CD8-positive, alpha-beta memory T cell (primary cell): ENCODE data around the gene TMEM47. TPM values are rescaled to one million over a fixed set of nuclear protein-coding genes. Genes with fewer than 3 reads are reported as not detected.

Source experiments
- CTCF ChIA-PET: fragments of 350-600 bp; sonication (Branson Sonifier 250); formaldehyde crosslinking; loops from one replicate; lab custom pipeline; 2021; ENCODE audit warnings: antibody characterized with exemption; lab: Charles Lee
- POLR2A ChIA-PET: fragments of 350-600 bp; sonication (Branson Sonifier 250); formaldehyde crosslinking; loops from one replicate; lab custom pipeline; 2021; ENCODE audit warnings: antibody characterized with exemption; lab: Charles Lee
- DNase-seq, 5 donors: peaks; one replicate each; pipeline versions ENCODE4 v3.0.0 to v3.0.0-alpha.2; 2020 to 2022; ENCODE audit warnings: mixed read lengths in 1 of 5
- H3K27ac ChIP-seq: one replicate; pipeline ENCODE4 v1.7.0; 2013; ENCODE audit warnings: low read depth, mild to moderate bottlenecking, low read length, moderate library complexity
- H3K27me3 ChIP-seq: 2 replicates; pipeline ENCODE4 v1.7.0; 2013; ENCODE audit warnings: low read length, mild to moderate bottlenecking; ENCODE audit not compliant: insufficient read depth, poor library complexity, severe bottlenecking
- H3K36me3 ChIP-seq: 2 replicates; pipeline ENCODE4 v1.7.0; 2013; ENCODE audit warnings: mild to moderate bottlenecking, low read length, moderate library complexity; ENCODE audit not compliant: insufficient read depth
- H3K4me1 ChIP-seq: 2 replicates; pipeline ENCODE4 v1.7.0; 2013; ENCODE audit warnings: mild to moderate bottlenecking, low read length, moderate library complexity; ENCODE audit not compliant: insufficient read depth
- H3K4me3 ChIP-seq: 2 replicates; pipeline ENCODE4 v1.7.0; 2013; ENCODE audit warnings: mild to moderate bottlenecking, low read length
- H3K9me3 ChIP-seq: 2 replicates; pipeline ENCODE4 v1.7.0; 2013; ENCODE audit warnings: mild to moderate bottlenecking, low read length
- H3K27ac Mint-ChIP-seq, 8 donors: one replicate each; pipeline ENCODE4 v1.8.0; 2020 to 2021; ENCODE audit warnings: mixed read lengths in 8 of 8, mild to moderate bottlenecking in 6 of 8, inconsistent platforms in 3 of 8, moderate library complexity in 3 of 8
- H3K27me3 Mint-ChIP-seq, 2 donors: one replicate each; pipeline ENCODE4 v1.8.0; 2020 to 2021; ENCODE audit warnings: mixed read lengths in 2 of 2, mild to moderate bottlenecking in 1 of 2, moderate library complexity in 1 of 2
- H3K36me3 Mint-ChIP-seq, 3 donors: one replicate each; pipeline ENCODE4 v1.8.0; 2020 to 2021; ENCODE audit warnings: mixed read lengths in 3 of 3, inconsistent platforms in 1 of 3, mild to moderate bottlenecking in 1 of 3
- H3K4me1 Mint-ChIP-seq, 3 donors: one replicate each; pipeline ENCODE4 v1.8.0; 2020 to 2021; ENCODE audit warnings: mixed read lengths in 3 of 3, inconsistent platforms in 1 of 3, mild to moderate bottlenecking in 1 of 3
- H3K4me3 Mint-ChIP-seq, 7 donors: one replicate each; pipeline ENCODE4 v1.8.0; 2020 to 2021; ENCODE audit warnings: mixed read lengths in 7 of 7, mild to moderate bottlenecking in 6 of 7, moderate library complexity in 4 of 7, inconsistent platforms in 2 of 7
- H3K9me3 Mint-ChIP-seq, 5 donors: one replicate each; pipeline ENCODE4 v1.8.0; 2020 to 2022; ENCODE audit warnings: mixed read lengths in 5 of 5, mild to moderate bottlenecking in 3 of 5, moderate library complexity in 2 of 5, inconsistent platforms in 1 of 5
- polyA plus RNA-seq: library from polyadenylated mRNA; unstranded; fragments of 300-500 nt; fragmentation: Illumina TruSeq; gene quantifications from one replicate; pipeline ENCODE4 v1.2.3, GENCODE V29; 2021
- total RNA-seq, 2 experiments: library from RNA; stranded (reverse); gene quantifications; one replicate each; pipeline ENCODE4 v1.2.3, GENCODE V29; 2021

TMEM47 gene
- total and polyA plus RNA-seq, 3 experiments from 2014 or later = not detected

DNA sequence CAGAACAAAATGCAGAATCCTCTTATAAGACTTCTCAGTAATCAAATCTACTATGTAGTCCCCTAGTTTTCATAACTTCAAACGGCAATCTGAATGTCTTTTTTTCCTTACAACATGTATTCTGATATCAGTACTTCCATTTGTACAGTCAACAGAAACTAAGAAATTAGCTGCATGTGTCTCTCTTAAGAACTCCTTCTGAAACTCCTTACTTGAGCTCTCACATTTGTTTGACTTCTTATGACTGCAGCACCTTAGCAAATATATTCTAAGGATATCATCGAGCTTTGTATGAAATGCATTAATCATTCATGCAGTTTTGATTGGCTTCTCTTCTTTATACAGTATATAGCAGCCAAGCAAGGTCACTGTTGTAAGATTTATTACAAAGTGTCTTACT lies 77.0 kb downstream of the TMEM47 start:
- no peak overlapping the region for H3K4me3 Mint-ChIP-seq
- Histone ChIP-seq H3K27me3 (no peaks in the 10 kb centered on the region), H3K36me3 (no peaks in the 10 kb centered on the region), H3K4me1 (no peaks in the 10 kb centered on the region), H3K4me3 (no peak overlapping the region), H3K9me3 (no peaks in the 10 kb centered on the region), H3K27ac (no peak overlapping the region)
- no peaks in the 10 kb centered on the region for H3K27me3 Mint-ChIP-seq
- ChIA-PET POLR2A (no interaction called here), CTCF (no interaction called here)
- H3K36me3 Mint-ChIP-seq = no peaks in the 10 kb centered on the region
- DNase-seq = no peak
- H3K4me1 Mint-ChIP-seq = no peaks in the 10 kb centered on the region
- H3K27ac Mint-ChIP-seq = no peak overlapping the region
- peaks cover 0 to 11% (median 2%) of the 10 kb centered on the region in 5 donors for H3K9me3 Mint-ChIP-seq

DNA sequence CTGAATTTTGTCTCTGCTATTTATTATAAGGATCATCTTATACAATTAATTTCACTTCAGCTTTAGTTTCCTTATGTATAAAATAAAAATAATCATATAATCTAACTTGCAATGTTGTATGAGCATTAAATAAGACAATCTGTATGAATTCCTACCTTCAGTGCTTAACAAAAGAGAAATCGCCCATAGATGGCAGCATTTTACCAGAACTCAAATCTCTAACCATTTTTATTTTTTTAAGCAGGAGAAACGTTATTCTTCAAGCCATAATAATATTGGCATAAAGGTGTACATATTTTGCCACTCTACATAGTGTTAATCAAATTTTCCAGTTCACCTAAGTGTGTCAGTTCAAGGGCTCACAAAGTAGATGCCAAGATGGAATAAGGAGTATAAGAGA lies 78.8 kb downstream of the TMEM47 start:
- Mint-ChIP-seq H3K9me3 (peaks cover 0 to 11% (median 2%) of the 10 kb centered on the region in 5 donors), H3K4me1 (no peaks in the 10 kb centered on the region), H3K27ac (no peak overlapping the region), H3K36me3 (no peaks in the 10 kb centered on the region), H3K4me3 (no peak overlapping the region), H3K27me3 (no peaks in the 10 kb centered on the region)
- Histone ChIP-seq H3K27me3 (no peaks in the 10 kb centered on the region), H3K27ac (no peak overlapping the region), H3K4me1 (no peaks in the 10 kb centered on the region), H3K36me3 (no peaks in the 10 kb centered on the region), H3K4me3 (no peak overlapping the region), H3K9me3 (no peaks in the 10 kb centered on the region)
- ChIA-PET CTCF (no interaction called here), POLR2A (no interaction called here)
- no peak for DNase-seq
